Measurements from ENCODE around the gene WASL.

DNA sequence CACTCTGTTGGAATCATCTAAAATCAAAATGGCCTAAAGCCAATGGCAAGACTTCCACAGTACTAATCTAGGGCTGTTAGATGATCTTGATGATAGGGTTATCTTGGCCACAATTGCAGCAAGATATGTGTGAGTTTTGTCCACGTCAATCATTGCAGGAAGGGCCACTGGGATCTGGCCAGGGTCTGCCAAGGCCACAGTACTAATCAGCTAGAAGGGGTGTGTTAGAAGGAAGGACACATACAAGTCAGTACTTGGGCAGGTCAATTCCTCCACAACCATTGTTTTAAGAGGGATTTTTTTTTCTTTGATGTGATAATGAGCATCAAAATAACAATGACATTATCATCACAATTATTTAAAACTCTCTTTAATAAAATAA, 91.5 kb downstream of the WASL start:
- TF ChIP-seq CTCF (IDR thresholded peaks at IDR 0.05; ENCODE audit: low read depth, low read length) = no peak
- no peak for TF ChIP-seq EZH2phosphoT487 (IDR thresholded peaks at IDR 0.05; ENCODE audit: low read depth)
